Naive B cell (primary cell): ENCODE results near the gene SLC35E2B. TPM values are rescaled to one million over a fixed set of nuclear protein-coding genes. Genes with fewer than 3 reads are reported as not detected.
"Not testable (repeated sequence)": the region's sequence is repeated elsewhere in the genome, so short reads cannot be mapped to it uniquely, and the experiment has no call there.

Experiments
- ATAC-seq, 2 donors: fragments of 150-1000 bp; cut with Tn5 transposase; 2 replicates each; pipeline ENCODE4 v1.10.0; 2021; ENCODE audit warnings: low read depth in 2 of 2, mild to moderate bottlenecking in 2 of 2, moderate library complexity in 2 of 2
- DNase-seq: peaks from one replicate; pipeline ENCODE4 v3.0.0; 2022
- H3K27ac Mint-ChIP-seq, 6 donors: one replicate each; pipeline ENCODE4 v1.8.0; 2020 to 2022; ENCODE audit warnings: mild to moderate bottlenecking in 6 of 6, mixed read lengths in 6 of 6, moderate library complexity in 5 of 6, inconsistent platforms in 2 of 6
- H3K27me3 Mint-ChIP-seq, 3 donors: one replicate each; pipeline ENCODE4 v1.8.0; 2021 to 2022; ENCODE audit warnings: mixed read lengths in 3 of 3, mild to moderate bottlenecking in 1 of 3
- H3K36me3 Mint-ChIP-seq, 2 donors: one replicate each; pipeline ENCODE4 v1.8.0; 2020 to 2022; ENCODE audit warnings: mixed read lengths in 2 of 2, inconsistent platforms in 1 of 2, mild to moderate bottlenecking in 1 of 2
- H3K4me1 Mint-ChIP-seq, 3 donors: one replicate each; pipeline ENCODE4 v1.8.0; 2020 to 2022; ENCODE audit warnings: mixed read lengths in 3 of 3, inconsistent platforms in 1 of 3, mild to moderate bottlenecking in 1 of 3, moderate library complexity in 1 of 3
- H3K4me3 Mint-ChIP-seq, 8 donors: one replicate each; pipeline ENCODE4 v1.8.0; 2020 to 2022; ENCODE audit warnings: mild to moderate bottlenecking in 8 of 8, mixed read lengths in 8 of 8, moderate library complexity in 8 of 8, inconsistent platforms in 2 of 8
- H3K9me3 Mint-ChIP-seq, 7 donors: one replicate each; pipeline ENCODE4 v1.8.0; 2020 to 2022; ENCODE audit warnings: mixed read lengths in 7 of 7, mild to moderate bottlenecking in 5 of 7, inconsistent platforms in 2 of 7, moderate library complexity in 1 of 7
- polyA plus RNA-seq, 6 donors: library from polyadenylated mRNA; unstranded; fragments of 300-500 nt; fragmentation: Illumina TruSeq; gene quantifications; one replicate each; pipeline ENCODE4 v1.2.3, GENCODE V29; 2021; ENCODE audit warnings: low read depth in 6 of 6

The SLC35E2B gene
- polyA plus RNA-seq, 6 donors from 2014 or later: 22.5 to 42.1 (median 33.4) TPM

- H3K27ac Mint-ChIP-seq: peak within 1 kb of the TSS; percentile 94 to 100 (median 98)
- H3K27me3 Mint-ChIP-seq, H3K9me3 Mint-ChIP-seq, H3K36me3 Mint-ChIP-seq: not testable (repeated sequence)
- peak; percentile 99 for DNase-seq
- peak within 1 kb of the TSS; percentile 88 to 99 (median 96) for H3K4me3 Mint-ChIP-seq
- peaks cover 0 to 28% (median 0%) of the 10 kb centered on the region in 3 donors for H3K4me1 Mint-ChIP-seq
- ATAC-seq: peak; percentile 91
Observed at GRCh38 chr1:1724035-1724864, 31.7 kb upstream of the SLC35E2B start, which contains the start of gene CDK11A. TSS of gene CDK11A (minus strand) at chr1:1724357. CDS start at chr1:1722818, 1,539 bp downstream.

- Mint-ChIP-seq H3K27me3 (no peaks in the 10 kb centered on the region), H3K27ac (peak overlapping the region in 1 of 6 donors; percentile 9), H3K9me3 (no peaks in the 10 kb centered on the region), H3K4me1 (peaks cover 0 to 15% (median 2%) of the 10 kb centered on the region in 3 donors), H3K4me3 (peak overlapping the region in 1 of 8 donors; percentile 66), H3K36me3 (peaks cover 4 to 14% of the 10 kb centered on the region in 2 donors)
- DNase-seq (no peak), ATAC-seq (no peak)
Observed at GRCh38 chr1:1721201-1721600, 28.6 kb upstream of the SLC35E2B start.

- Mint-ChIP-seq H3K27ac (peak overlapping the region in 2 of 6 donors; percentile 60 to 67), H3K4me3 (peak overlapping the region in 1 of 8 donors; percentile 43)
- DNase-seq, ATAC-seq, H3K36me3 Mint-ChIP-seq, H3K4me1 Mint-ChIP-seq, H3K27me3 Mint-ChIP-seq, H3K9me3 Mint-ChIP-seq: not testable (repeated sequence)
Observed at GRCh38 chr1:1715109-1715883, 22.7 kb upstream of the SLC35E2B start.

- not testable (repeated sequence) for ATAC-seq, H3K27ac Mint-ChIP-seq, DNase-seq, H3K9me3 Mint-ChIP-seq, H3K36me3 Mint-ChIP-seq, H3K4me3 Mint-ChIP-seq, H3K27me3 Mint-ChIP-seq, H3K4me1 Mint-ChIP-seq
Observed at GRCh38 chr1:1707897-1708296, 15.3 kb upstream of the SLC35E2B start.

GRCh38 chr1:1707241-1707640, 14.6 kb upstream of the SLC35E2B start:
- H3K9me3 Mint-ChIP-seq, ATAC-seq, H3K4me1 Mint-ChIP-seq, H3K4me3 Mint-ChIP-seq, DNase-seq, H3K36me3 Mint-ChIP-seq, H3K27me3 Mint-ChIP-seq, H3K27ac Mint-ChIP-seq: not testable (repeated sequence)

GRCh38 chr1:1705623-1706022, 13.0 kb upstream of the SLC35E2B start:
- H3K4me3 Mint-ChIP-seq, H3K36me3 Mint-ChIP-seq, DNase-seq, ATAC-seq, H3K27ac Mint-ChIP-seq, H3K4me1 Mint-ChIP-seq, H3K9me3 Mint-ChIP-seq, H3K27me3 Mint-ChIP-seq: not testable (repeated sequence)

- DNase-seq, ATAC-seq, H3K36me3 Mint-ChIP-seq, H3K4me1 Mint-ChIP-seq, H3K9me3 Mint-ChIP-seq, H3K4me3 Mint-ChIP-seq, H3K27ac Mint-ChIP-seq, H3K27me3 Mint-ChIP-seq: not testable (repeated sequence)
Observed at GRCh38 chr1:1704284-1704957, 11.8 kb upstream of the SLC35E2B start.

GRCh38 chr1:1703796-1704195, 11.2 kb upstream of the SLC35E2B start:
- Mint-ChIP-seq H3K9me3 (no peaks in the 10 kb centered on the region), H3K27me3 (no peaks in the 10 kb centered on the region), H3K4me1 (no peaks in the 10 kb centered on the region), H3K4me3 (no peak overlapping the region), H3K27ac (no peak overlapping the region), H3K36me3 (no peaks in the 10 kb centered on the region)
- DNase-seq (no peak), ATAC-seq (no peak)

- not testable (repeated sequence) for DNase-seq, H3K4me1 Mint-ChIP-seq, ATAC-seq, H3K9me3 Mint-ChIP-seq, H3K4me3 Mint-ChIP-seq, H3K27me3 Mint-ChIP-seq, H3K36me3 Mint-ChIP-seq
- peak overlapping the region in 1 of 6 donors; percentile 49 for H3K27ac Mint-ChIP-seq
Observed at GRCh38 chr1:1702506-1702905, 9.9 kb upstream of the SLC35E2B start.

- not testable (repeated sequence) for H3K27me3 Mint-ChIP-seq, DNase-seq, H3K4me3 Mint-ChIP-seq, H3K27ac Mint-ChIP-seq, H3K4me1 Mint-ChIP-seq, H3K9me3 Mint-ChIP-seq, H3K36me3 Mint-ChIP-seq, ATAC-seq
Observed at GRCh38 chr1:1700557-1700956, 8.0 kb upstream of the SLC35E2B start.

- H3K4me1 Mint-ChIP-seq, H3K9me3 Mint-ChIP-seq: not testable (repeated sequence)
- ATAC-seq: peak; percentile 51 to 60
Observed at GRCh38 chr1:1700067-1700466, 7.5 kb upstream of the SLC35E2B start.

GRCh38 chr1:1699061-1699460, 6.5 kb upstream of the SLC35E2B start:
- H3K27ac Mint-ChIP-seq, H3K27me3 Mint-ChIP-seq, H3K4me1 Mint-ChIP-seq, H3K4me3 Mint-ChIP-seq, H3K36me3 Mint-ChIP-seq, DNase-seq, ATAC-seq, H3K9me3 Mint-ChIP-seq: not testable (repeated sequence)

More at GRCh38 chr1:1700067-1700466, 7.5 kb upstream of the SLC35E2B start:
- not testable (repeated sequence) for H3K27ac Mint-ChIP-seq, H3K4me3 Mint-ChIP-seq, DNase-seq, H3K36me3 Mint-ChIP-seq, H3K27me3 Mint-ChIP-seq

- not testable (repeated sequence) for H3K36me3 Mint-ChIP-seq, H3K4me1 Mint-ChIP-seq, ATAC-seq
Observed at GRCh38 chr1:1697358-1698183, 5.0 kb upstream of the SLC35E2B start.

More at GRCh38 chr1:1697358-1698183, 5.0 kb upstream of the SLC35E2B start:
- not testable (repeated sequence) for H3K4me3 Mint-ChIP-seq, H3K27me3 Mint-ChIP-seq, H3K9me3 Mint-ChIP-seq, H3K27ac Mint-ChIP-seq, DNase-seq
